A549 treated with AZD2906 at 1 μM for 4 hours (cell line): ENCODE results near the gene ZNF598. TPM values are rescaled to one million over a fixed set of nuclear protein-coding genes. Genes with fewer than 3 reads are reported as not detected.

Experiments used
- total RNA-seq: library from RNA; stranded (reverse); fragments of 200-300 nt; extraction: Qiagen RNA extraction; gene quantifications from 5 replicates; pipeline ENCODE4 v1.2.3, GENCODE V29; 2022

Gene ZNF598
- total RNA-seq = 47.7 to 63.8 TPM (median 61.2 TPM) in 5 replicates

DNA sequence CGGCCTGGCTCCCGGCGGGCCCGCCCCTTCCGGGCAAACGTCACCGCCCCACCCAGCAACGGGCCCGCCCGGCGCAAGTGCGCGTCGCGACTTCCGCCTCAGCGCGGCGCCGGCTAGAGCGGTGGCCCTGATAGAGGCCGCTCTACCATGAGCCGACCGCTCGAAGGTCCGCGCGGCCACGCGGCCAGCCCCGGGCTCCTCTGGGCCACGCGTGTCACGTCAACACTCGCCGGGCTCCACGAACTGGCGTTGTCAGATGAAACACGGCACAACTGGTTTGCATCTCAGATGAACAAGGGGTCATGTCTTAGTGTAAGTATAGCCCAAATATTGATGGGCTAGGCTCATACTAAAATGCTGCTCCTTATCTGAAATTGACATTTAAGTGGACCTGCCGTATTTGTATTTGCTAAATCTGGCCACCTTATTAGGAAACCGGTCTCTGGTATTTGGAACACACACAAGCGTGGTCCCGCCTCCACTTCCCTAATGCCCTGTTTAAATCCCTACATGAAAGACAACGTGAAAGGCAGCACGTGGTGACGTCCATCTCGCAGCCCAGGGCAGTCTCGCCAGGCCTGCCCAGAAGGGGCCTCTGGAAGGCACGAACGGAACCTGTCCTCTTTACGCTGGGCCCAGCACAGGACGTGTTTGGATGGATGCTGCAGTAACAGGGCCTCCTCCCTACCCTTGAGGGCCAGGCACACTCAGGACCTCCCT is at the start of gene ZNF598:
ZNF598 (minus strand) TSS at position 31 of the 720 bp plus-strand sequence.

DNA sequence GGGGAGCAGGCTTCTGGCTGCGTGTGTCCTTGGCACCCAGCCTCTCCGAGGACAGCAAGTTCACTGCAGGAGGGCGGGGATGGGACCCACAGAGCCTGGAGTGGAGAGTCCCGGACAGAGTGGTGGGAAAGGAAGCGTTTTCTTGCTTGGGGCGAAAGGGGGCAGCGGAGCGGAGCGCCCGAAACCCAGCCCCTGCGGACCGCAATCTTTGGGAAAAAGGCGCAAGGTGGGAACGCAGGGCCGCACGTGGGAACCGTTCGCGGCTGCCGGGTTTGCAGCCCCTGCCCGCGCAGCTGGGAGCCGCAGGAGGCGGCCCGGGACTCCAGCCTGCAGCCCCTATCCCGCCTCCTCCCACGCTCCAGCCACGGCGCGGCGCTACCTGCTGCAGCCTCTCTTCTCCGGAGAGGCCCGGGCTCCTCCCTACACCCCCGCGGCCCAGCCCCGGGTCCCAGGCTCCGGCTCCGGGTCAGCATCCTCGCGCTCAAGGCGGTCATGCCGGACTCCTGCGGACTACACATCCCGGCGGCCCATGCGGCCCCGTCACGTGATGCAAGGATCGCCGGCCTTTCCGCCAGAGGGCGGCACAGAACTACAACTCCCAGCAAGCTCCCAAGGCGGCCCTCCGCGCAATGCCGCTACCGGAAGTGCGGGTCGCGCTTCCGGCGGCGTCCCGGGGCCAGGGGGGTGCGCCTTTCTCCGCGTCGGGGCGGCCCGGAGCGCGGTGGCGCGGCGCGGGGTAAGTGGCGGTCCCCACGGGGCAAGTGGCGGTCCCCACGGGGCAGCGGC is 37.9 kb upstream of the ZNF598 start, which contains the start of the genes NTHL1 and TSC2:
NTHL1 (minus strand) TSS at position 505 of the 786 bp plus-strand sequence; CDS start at position 494, 11 bp downstream.
TSC2 (plus strand) TSS at position 656 of the 786 bp plus-strand sequence. CDS start 631 bp downstream, outside the sequence.

DNA sequence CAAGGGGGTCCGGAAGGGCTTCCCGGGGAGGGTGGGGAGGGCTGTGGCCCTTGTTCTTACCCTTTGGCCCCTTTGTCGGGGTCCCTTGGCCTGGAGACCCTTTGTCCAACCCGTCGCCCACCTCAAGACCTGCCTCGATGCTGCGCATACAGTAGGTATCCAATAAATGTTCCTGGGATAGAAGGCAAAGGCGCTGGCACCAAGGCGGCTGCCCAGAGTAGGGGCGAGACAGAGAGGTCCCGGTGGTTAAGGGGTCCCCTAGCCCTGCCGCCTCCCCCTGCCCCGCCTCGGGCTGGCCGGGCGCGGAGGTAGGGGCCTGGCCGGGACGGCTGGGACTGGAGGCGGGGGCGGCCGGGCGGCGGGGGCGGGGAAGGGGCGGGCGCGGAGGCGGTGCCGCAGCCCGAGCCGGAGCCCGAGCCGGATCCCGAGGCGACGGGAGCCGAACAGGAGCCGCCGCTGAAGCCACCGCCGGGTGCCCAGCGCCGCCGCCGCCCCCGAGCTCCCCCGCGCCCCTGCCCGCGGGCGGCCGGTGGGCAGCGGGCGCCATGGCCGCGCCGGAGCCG is 16.9 kb upstream of the ZNF598 start, which contains the start of gene NHERF2:
NHERF2 (plus strand) TSS at position 442 of the 563 bp plus-strand sequence; CDS start at position 546, 104 bp downstream.

DNA sequence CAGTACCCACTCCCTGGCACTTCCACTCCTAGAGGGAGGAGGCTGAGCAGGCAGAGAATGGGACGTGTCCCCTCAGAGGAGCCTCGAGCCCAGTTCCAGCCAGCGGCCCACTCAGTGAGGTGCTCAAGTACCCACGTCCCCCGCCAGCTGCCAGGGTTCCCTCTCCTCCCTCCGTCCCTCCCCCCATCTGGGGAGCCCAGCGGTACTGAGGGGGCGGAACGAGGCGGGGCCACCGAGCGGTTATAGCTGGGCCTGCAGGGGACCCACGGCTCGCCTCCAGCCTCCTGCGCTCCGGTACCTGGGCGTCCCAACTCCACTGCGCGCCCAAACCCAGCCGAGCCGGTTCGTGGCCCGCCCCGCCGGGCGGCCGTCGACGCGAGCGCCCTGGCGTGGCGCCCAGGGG is 9.9 kb upstream of the ZNF598 start, which contains the start of gene NPW:
NPW (plus strand) TSS at position 268 of the 403 bp plus-strand sequence.

DNA sequence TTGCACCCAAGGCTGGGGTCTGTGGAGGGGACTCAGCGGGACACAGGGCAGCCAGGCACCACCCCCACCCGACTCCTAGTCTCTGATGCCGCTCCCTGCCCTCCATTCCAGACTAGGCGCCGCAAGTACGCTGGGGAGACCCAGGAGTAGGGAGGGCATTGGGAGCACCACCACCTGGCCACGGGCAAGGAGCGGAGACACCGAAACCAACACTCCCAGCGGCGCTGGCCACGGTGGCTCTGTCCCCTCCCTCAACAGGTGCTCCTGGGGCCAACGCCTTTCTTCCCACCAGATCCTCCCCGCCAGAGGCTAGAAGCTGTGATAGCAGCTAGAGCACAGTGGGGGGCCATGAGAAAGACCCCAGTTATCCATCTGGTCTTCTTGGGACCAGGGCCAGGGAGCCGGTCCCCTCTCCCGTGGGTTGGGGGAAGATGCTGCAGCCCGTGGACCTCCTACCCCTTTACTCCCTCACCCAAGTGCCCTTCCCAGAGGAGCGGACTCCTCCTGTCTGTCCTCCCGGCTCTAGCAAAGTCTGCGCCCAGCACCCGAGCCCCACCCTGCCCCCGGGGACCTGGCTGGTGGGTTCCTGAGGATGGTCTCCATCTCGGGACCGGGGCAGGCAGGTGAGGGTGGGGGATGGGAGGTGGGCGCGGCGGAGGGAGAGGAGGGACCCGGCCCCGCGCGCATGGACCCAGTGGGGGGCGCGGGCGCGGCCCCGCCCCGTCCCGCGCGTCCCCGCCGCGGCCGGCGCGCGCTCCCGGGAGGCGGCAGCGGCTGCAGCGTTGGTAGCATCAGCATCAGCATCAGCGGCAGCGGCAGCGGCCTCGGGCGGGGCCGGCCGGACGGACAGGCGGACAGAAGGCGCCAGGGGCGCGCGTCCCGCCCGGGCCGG is 20.2 kb downstream of the ZNF598 start, which contains the start of gene SYNGR3:
SYNGR3 (plus strand) TSS at position 762 of the 892 bp plus-strand sequence. CDS start 133 bp downstream, outside the sequence.

DNA sequence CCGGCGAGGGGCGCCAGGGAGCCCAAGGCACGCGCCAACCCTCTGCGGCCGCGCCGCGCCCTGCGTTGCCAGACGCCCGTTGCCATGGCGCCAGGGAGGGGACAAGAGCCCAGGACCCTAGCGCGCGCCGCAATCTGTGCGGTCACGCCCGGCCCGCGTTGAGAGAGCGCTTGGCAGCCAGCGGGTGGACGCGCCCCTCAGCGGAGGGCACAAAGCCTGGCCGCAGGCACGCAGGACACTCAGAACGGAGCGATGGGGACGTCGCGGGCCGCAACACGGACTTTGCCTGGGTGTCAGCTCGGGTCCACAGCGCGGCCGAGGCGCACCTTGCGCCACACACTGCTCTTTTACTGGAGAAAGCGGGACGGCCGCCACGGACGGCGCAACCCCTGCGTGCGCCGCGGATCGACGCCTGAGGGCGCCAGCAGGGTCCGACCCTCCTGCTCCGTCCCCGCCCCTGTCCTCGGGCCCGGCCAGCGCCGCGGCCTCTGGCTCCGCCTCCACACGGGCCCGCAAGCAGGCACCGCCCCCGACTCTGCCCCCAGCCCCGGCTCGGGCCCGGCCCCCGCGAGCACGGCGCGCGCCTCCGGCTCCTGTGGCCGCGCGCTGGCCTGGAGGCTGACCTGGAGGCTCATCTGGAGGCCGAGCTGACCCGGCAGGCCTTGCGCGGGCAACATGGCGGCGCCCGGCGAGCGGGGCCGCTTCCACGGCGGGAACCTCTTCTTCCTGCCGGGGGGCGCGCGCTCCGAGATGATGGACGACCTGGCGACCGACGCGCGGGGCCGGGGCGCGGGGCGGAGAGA is 25.9 kb downstream of the ZNF598 start, which contains the start of gene GFER:
GFER (plus strand) TSS at position 650 of the 803 bp plus-strand sequence; CDS start at position 676, 26 bp downstream.

DNA sequence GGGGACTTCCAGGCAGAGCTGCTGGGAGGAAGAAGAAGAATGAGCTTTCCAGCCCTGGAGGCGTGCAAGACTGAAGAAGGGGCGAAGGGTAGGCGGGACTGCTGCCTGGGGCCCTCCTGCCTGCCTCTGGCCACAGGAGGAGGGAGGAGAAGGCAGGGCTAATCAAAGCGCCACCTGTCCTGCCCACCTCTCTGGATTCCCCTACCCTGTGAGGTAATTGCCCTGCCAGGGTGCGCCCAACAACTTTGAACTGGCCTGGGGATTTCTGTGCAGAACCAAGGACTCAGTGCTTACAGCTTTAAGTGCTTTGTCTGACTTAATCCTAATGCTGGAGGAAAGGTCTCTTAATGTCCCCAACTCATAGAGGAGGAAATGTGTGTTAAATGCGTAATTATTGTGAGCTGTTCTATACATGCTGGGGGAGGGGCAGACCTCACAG is 28.2 kb downstream of the ZNF598 start, which contains the start of gene NOXO1:
NOXO1 (minus strand) TSS at position 72 of the 439 bp plus-strand sequence. CDS start 290 bp downstream, outside the sequence.

DNA sequence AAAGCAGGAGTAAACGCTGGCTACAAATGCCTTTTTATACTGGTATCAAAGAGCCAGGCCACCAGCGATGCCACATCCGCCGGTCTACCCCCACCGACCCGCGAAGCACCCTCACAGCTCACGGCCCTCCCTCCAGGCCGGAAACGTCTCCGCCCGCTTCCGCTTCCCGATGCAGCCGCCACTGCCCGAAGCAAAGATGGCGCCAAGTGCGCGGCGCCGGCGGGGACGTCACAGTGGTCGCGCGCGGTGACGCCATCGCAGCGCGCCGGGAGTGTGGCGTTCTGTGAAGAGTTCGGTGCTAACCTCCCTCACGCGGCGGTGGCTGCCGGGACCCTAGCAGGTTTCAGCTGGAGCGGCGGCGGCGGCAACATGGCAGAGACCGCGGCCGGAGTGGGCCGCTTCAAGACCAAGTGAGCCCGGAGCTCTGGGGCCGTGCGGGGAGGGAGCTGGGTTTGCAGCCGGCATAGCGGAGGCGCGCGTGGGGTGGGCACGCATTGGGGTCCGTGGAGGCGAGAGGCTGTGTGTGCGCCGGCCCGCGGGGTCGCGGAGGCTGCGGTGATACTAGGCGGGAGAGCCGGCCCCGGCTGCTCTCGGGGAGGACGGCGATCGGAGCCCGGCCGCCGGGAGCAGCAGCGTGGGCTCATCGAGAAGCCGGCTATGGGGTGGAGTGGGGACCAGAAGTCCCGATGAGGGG is 37.7 kb downstream of the ZNF598 start, which contains the start of gene TBL3:
TBL3 (plus strand) TSS at position 258 of the 694 bp plus-strand sequence; CDS start at position 370, 112 bp downstream.

DNA sequence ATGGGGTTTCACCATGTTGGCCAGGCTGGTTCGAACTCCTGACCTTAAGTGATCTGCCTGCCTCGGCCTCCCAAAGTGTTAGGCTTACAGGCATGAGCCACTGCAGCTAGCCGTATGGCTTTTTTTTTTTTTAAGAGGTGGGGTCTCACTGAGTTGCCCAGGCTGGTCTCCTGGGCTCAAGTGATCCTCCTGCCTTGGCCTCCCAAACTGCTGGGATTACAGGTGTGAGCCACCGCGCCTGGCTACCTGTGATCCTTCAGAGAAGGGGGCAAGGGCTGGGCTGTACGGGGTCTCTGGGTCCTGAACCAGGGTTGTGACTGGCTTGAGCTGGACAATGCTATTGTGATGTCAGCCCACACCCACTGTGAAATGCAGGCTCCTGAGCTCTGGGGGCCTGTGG is 43.2 kb downstream of the ZNF598 start, which contains the start of gene RNF151:
RNF151 (plus strand) TSS at position 397 of the 400 bp plus-strand sequence. CDS start 26 bp downstream, outside the sequence.

DNA sequence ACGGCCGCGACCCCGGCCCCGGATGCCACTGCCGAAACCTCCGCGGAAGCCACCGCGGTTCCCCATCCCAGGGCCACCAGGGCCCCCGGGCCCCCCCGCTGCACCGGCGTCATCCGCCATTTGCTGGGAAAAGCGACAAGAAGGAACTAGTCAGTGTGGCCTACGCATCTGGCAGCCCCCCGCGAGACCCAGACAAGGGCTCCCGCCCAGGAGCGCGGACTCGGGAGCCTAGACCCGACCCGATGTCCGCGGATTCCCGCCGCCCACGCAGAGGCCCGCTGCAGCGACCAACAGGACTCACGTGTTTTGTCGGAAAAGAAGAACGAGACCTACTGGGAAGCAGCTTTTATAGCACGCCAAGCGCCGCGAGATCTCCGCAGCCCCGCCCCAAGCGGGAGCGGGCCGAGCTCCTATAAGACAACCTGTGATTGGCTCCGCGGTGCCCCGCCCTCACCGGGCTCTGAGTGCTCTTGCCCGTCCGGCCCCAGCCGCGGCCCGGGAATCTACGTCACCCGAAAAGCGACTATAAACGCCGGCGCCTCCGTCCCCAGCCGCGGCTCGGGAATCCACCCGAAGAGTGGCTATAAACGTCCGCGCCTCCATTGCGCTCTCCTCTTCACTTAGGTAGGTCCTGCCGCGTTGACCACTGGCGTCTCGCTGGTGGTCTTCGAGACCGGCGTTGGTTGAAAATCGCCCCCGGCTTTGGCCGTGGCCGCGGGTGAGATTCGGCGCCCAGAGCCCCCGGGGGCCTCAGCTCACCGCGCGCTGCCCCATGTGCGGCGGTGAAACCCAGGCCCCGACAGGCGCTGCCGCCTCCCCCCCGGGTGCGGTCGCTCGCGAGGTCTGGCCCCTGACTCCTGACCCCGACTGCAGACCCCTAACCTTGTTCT is 44.9 kb downstream of the ZNF598 start, which contains the start of gene RPS2:
RPS2 (minus strand) TSS at position 321 of the 890 bp plus-strand sequence; CDS start at position 120, 201 bp downstream.

DNA sequence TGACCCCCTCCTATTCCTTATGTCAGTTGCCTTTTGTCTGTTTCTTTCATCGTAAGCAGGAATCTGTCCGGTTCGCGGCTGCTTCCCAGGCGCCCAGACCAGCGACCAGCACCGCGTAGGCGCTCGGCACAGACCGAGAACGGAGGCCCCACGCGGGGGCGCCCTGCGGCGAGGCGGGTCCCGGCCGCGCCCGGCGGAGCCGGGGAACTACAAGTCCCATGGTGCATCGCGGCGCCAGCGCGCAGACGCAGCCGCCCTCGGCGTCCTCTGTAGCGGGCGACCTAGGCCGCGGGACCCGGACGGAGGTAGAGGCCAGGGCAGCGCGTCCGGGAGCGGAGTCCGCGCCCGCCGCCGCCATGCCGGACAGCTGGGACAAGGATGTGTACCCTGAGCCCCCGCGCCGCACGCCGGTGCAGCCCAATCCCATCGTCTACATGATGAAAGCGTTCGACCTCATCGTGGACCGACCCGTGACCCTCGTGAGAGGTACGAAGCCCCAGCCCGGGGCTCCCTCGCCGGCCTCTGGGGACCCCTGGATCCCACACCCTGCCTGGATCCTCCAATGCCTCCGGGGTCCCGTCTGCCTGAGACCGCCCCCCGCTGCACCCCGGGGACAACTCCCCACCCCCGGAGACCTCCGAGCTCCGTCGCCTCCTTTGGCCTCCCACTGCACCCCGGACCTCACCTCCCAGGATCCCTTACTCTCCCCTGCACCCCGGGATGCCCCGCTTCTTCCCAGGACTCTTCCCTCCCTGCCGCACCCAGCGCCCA is 50.2 kb downstream of the ZNF598 start, which contains the start of gene NDUFB10:
NDUFB10 (plus strand) TSS at position 270 of the 771 bp plus-strand sequence; CDS start at position 357, 87 bp downstream.

Other genes with a start within 250 kb of the ZNF598 start
- 27.8 to 65.4 TPM (median 62.1 TPM) in 5 replicates for gene NME3, start 238.3 kb downstream of the ZNF598 start, total RNA-seq
- gene EME2, start 237.0 kb downstream of the ZNF598 start, total RNA-seq = 5.9 to 12.6 TPM (median 8.3 TPM) in 5 replicates
- gene MRPS34, start 236.7 kb downstream of the ZNF598 start, total RNA-seq = 151 to 264 TPM (median 250 TPM) in 5 replicates
- 19.3 to 30.3 TPM (median 29.5 TPM) in 5 replicates for gene SPSB3, start 227.2 kb downstream of the ZNF598 start, total RNA-seq
- gene NUBP2, start 226.9 kb downstream of the ZNF598 start, total RNA-seq = 60.7 to 88.7 TPM (median 83.0 TPM) in 5 replicates
- gene IGFALS, start 216.1 kb downstream of the ZNF598 start, total RNA-seq = 0.03 to 0.18 TPM (median 0.06 TPM) in 4 of 5 replicates, not detected in the other
- gene HAGH, start 183.0 kb downstream of the ZNF598 start, total RNA-seq = 57.8 to 76.0 TPM (median 74.4 TPM) in 5 replicates
- 46.8 to 52.1 TPM (median 49.6 TPM) in 5 replicates for gene FAHD1, start 182.6 kb downstream of the ZNF598 start, total RNA-seq
- gene MEIOB, start 137.7 kb downstream of the ZNF598 start, total RNA-seq = 1.2 to 2.2 TPM (median 1.4 TPM) in 5 replicates
- 1.1 to 2.1 TPM (median 2.0 TPM) in 5 replicates for gene HS3ST6, start 91.4 kb downstream of the ZNF598 start, total RNA-seq
- 32.5 to 43.0 TPM (median 42.2 TPM) in 5 replicates for gene MSRB1, start 66.6 kb downstream of the ZNF598 start, total RNA-seq
- gene RPL3L, start 55.1 kb downstream of the ZNF598 start, total RNA-seq = 0.09 to 0.11 TPM (median 0.10 TPM) in 3 of 5 replicates, not detected in the others
- 247 to 295 TPM (median 252 TPM) in 5 replicates for gene NDUFB10, start 50.3 kb downstream of the ZNF598 start, total RNA-seq
- gene RPS2, start 45.0 kb downstream of the ZNF598 start, total RNA-seq = 3,695 to 5,624 TPM (median 5,467 TPM) in 5 replicates
- not detected in 5 replicates for gene RNF151, start 43.0 kb downstream of the ZNF598 start, total RNA-seq
- gene TBL3, start 37.8 kb downstream of the ZNF598 start, total RNA-seq = 31.6 to 41.2 TPM (median 38.0 TPM) in 5 replicates
- gene NOXO1, start 28.4 kb downstream of the ZNF598 start, total RNA-seq = 0.08 to 0.31 TPM (median 0.28 TPM) in 5 replicates
- 23.0 to 44.4 TPM (median 40.1 TPM) in 5 replicates for gene GFER, start 25.6 kb downstream of the ZNF598 start, total RNA-seq
- 5.0 to 9.3 TPM (median 8.2 TPM) in 5 replicates for gene SYNGR3, start 19.9 kb downstream of the ZNF598 start, total RNA-seq
- 0.65 to 1.4 TPM (median 0.88 TPM) in 5 replicates for gene NPW, start 10.0 kb upstream of the ZNF598 start, total RNA-seq
- gene NHERF2, start 17.1 kb upstream of the ZNF598 start, total RNA-seq = 45.2 to 69.1 TPM (median 66.9 TPM) in 5 replicates
- 36.2 to 51.1 TPM (median 47.9 TPM) in 5 replicates for gene NTHL1, start 38.0 kb upstream of the ZNF598 start, total RNA-seq
- gene TSC2, start 38.2 kb upstream of the ZNF598 start, total RNA-seq = 32.0 to 40.6 TPM (median 34.1 TPM) in 5 replicates
- gene PKD1, start 126.1 kb upstream of the ZNF598 start, total RNA-seq = 34.4 to 54.4 TPM (median 49.3 TPM) in 5 replicates
- gene RAB26, start 138.8 kb upstream of the ZNF598 start, total RNA-seq = 1.9 to 4.4 TPM (median 3.3 TPM) in 5 replicates
- 39.0 to 55.8 TPM (median 49.7 TPM) in 5 replicates for gene TRAF7, start 146.0 kb upstream of the ZNF598 start, total RNA-seq
- 0.23 to 1.00 TPM (median 0.47 TPM) in 5 replicates for gene CASKIN1, start 186.8 kb upstream of the ZNF598 start, total RNA-seq
- 39.9 to 53.2 TPM (median 51.0 TPM) in 5 replicates for gene MLST8, start 195.6 kb upstream of the ZNF598 start, total RNA-seq
- 1.5 to 4.8 TPM (median 3.4 TPM) in 5 replicates for gene BRICD5, start 201.0 kb upstream of the ZNF598 start, total RNA-seq
- gene PGP, start 205.0 kb upstream of the ZNF598 start, total RNA-seq = 14.8 to 35.7 TPM (median 32.9 TPM) in 5 replicates
- 18.7 to 26.9 TPM (median 24.7 TPM) in 5 replicates for gene E4F1, start 213.8 kb upstream of the ZNF598 start, total RNA-seq
- gene DNASE1L2, start 226.6 kb upstream of the ZNF598 start, total RNA-seq = 0.60 to 1.7 TPM (median 1.3 TPM) in 5 replicates
- gene ECI1, start 241.8 kb upstream of the ZNF598 start, total RNA-seq = 48.5 to 95.5 TPM (median 93.6 TPM) in 5 replicates